H1 (cell line): ENCODE measurements around the gene PCNX1. TPM values are rescaled to one million over a fixed set of nuclear protein-coding genes. Genes with fewer than 3 reads are reported as not detected.

Source experiments
- CTCF ChIA-PET: fragments of 300-600 bp; sonication (Branson Sonifier 250); formaldehyde crosslinking; loops from one replicate; lab custom pipeline; 2021; ENCODE audit not compliant: partially characterized antibody; lab: Charles Lee
- POLR2A ChIA-PET: fragments of 300-600 bp; sonication (Branson Sonifier 250); formaldehyde crosslinking; loops from one replicate; lab custom pipeline; 2021; ENCODE audit warnings: inconsistent platforms; ENCODE audit not compliant: partially characterized antibody; lab: Charles Lee
- DNase-seq, 2 experiments: peaks; one replicate each; pipeline versions ENCODE4 v3.0.0 to v3.0.0-alpha.2; 2010 to 2022; ENCODE audit warnings: low spot score in 2 of 2, low read depth in 1 of 2, mixed read lengths in 1 of 2
- FAIRE-seq: peaks from 2 replicates; lab custom pipeline; 2011; peaks lifted over from hg19 to GRCh38; lab: Jason Lieb, UNC
- H2AFZ ChIP-seq: 2 replicates; pipeline ENCODE4 v1.8.1; 2012; ENCODE audit warnings: low read length, inconsistent platforms
- H2AK5ac ChIP-seq: 2 replicates; pipeline ENCODE4 v1.6.1; 2013; ENCODE audit warnings: low read depth, low read length
- H2BK120ac ChIP-seq: replicated peaks from 2 replicates; pipeline ENCODE3; 2013; ENCODE audit warnings: low read depth, low read length, inconsistent platforms
- H2BK12ac ChIP-seq: 2 replicates; pipeline ENCODE4 v1.6.1; 2013; ENCODE audit warnings: low read depth, low read length
- H2BK15ac ChIP-seq: 2 replicates; pipeline ENCODE4 v1.6.1; 2013; ENCODE audit warnings: low read length
- H2BK20ac ChIP-seq: 2 replicates; pipeline ENCODE4 v1.6.1; 2013; ENCODE audit warnings: low read length
- H2BK5ac ChIP-seq: 2 replicates; pipeline ENCODE4 v1.6.1; 2013; ENCODE audit warnings: low read depth, low read length
- H3K14ac ChIP-seq: 2 replicates; pipeline ENCODE4 v1.6.1; 2013; ENCODE audit warnings: inconsistent platforms; ENCODE audit not compliant: insufficient read length
- H3K18ac ChIP-seq: 2 replicates; pipeline ENCODE4 v1.6.1; 2013; ENCODE audit warnings: low read length; ENCODE audit errors: extremely low read depth
- H3K23ac ChIP-seq: 2 replicates; pipeline ENCODE4 v1.6.1; 2013; ENCODE audit warnings: inconsistent platforms; ENCODE audit not compliant: insufficient read length
- H3K23me2 ChIP-seq: 2 replicates; pipeline ENCODE4 v1.6.1; 2013; ENCODE audit warnings: low read depth, low read length
- H3K27ac ChIP-seq: 2 replicates; pipeline ENCODE4 v1.6.1; 2011; ENCODE audit warnings: low read depth, low read length, inconsistent platforms
- H3K27me3 ChIP-seq, 4 experiments: replicated peaks in 1 of 4; 1 replicate in 1 of 4; 2 replicates in 3 of 4; pipeline versions ENCODE4 v1.6.1 to v1.8.1; 2011 to 2013; ENCODE audit warnings: low read length in 3 of 4, mild to moderate bottlenecking in 3 of 4, inconsistent platforms in 2 of 4, mixed read lengths in 2 of 4, moderate library complexity in 1 of 4; ENCODE audit not compliant: control insufficient read depth in 3 of 4, insufficient read depth in 3 of 4; ENCODE audit errors: extremely low read depth in 1 of 4
- H3K36me3 ChIP-seq, 4 experiments: 2 replicates each; pipeline versions ENCODE4 v1.6.1 to v1.8.1; 2011 to 2013; ENCODE audit warnings: mild to moderate bottlenecking in 4 of 4, low read length in 3 of 4, moderate library complexity in 2 of 4, control low read depth in 1 of 4, inconsistent platforms in 1 of 4; ENCODE audit not compliant: insufficient read depth in 4 of 4, control insufficient read depth in 2 of 4
- H3K4ac ChIP-seq: replicated peaks from 2 replicates; pipeline ENCODE3; 2013; ENCODE audit warnings: low read length, low read depth, mixed read lengths, inconsistent platforms; ENCODE audit not compliant: insufficient read length
- H3K4me1 ChIP-seq, 4 experiments: replicated peaks in 1 of 4; 1 replicate in 1 of 4; 2 replicates in 3 of 4; pipeline versions ENCODE4 v1.6.1 to v1.8.1; 2011 to 2013; ENCODE audit warnings: low read length in 3 of 4, inconsistent platforms in 2 of 4, mixed read lengths in 1 of 4; ENCODE audit not compliant: insufficient read depth in 4 of 4, control insufficient read depth in 3 of 4
- H3K4me2 ChIP-seq, 2 experiments: 2 replicates each; pipeline versions ENCODE4 v1.6.1 to v1.8.1; 2011 to 2013; ENCODE audit warnings: low read depth in 2 of 2, low read length in 2 of 2, control low read depth in 1 of 2, inconsistent platforms in 1 of 2, mild to moderate bottlenecking in 1 of 2; ENCODE audit not compliant: insufficient read depth in 1 of 2
- H3K4me3 ChIP-seq, 4 experiments: fragments of 200-600, 300-600 bp in 1 of 4; sonication (generic), shearing (Covaris generic), sonication (Bioruptor Twin) in 1 of 4; 2 replicates each; pipeline versions ENCODE4 v1.5.1 to v1.8.1; 2011 to 2016; ENCODE audit warnings: low read length in 4 of 4, low read depth in 3 of 4, control low read depth in 2 of 4, inconsistent platforms in 2 of 4, mild to moderate bottlenecking in 2 of 4, mixed read lengths in 1 of 4, moderate library complexity in 1 of 4; ENCODE audit not compliant: insufficient read depth in 2 of 4; ENCODE audit errors: extremely low read depth in 1 of 4
- H3K56ac ChIP-seq: replicated peaks from 2 replicates; pipeline ENCODE3; 2013; ENCODE audit warnings: low read depth, mild to moderate bottlenecking, mixed read lengths, low read length, inconsistent platforms; ENCODE audit not compliant: insufficient read length
- H3K79me1 ChIP-seq: 2 replicates; pipeline ENCODE4 v1.6.1; 2013; ENCODE audit warnings: low read depth, low read length, control low read depth
- H3K79me2 ChIP-seq, 2 experiments: 2 replicates each; pipeline versions ENCODE4 v1.6.1 to v1.8.1; 2012 to 2013; ENCODE audit warnings: low read length in 2 of 2, mild to moderate bottlenecking in 2 of 2, inconsistent platforms in 1 of 2; ENCODE audit not compliant: insufficient read depth in 2 of 2, control insufficient read depth in 1 of 2
- H3K9ac ChIP-seq, 4 experiments: replicated peaks in 1 of 4; 1 replicate in 1 of 4; 2 replicates in 3 of 4; pipeline versions ENCODE4 v1.6.1 to v1.8.1; 2011 to 2013; ENCODE audit warnings: low read depth in 3 of 4, low read length in 3 of 4, control low read depth in 2 of 4, mild to moderate bottlenecking in 2 of 4, moderate library complexity in 2 of 4, inconsistent platforms in 1 of 4; ENCODE audit errors: extremely low read depth in 1 of 4
- H3K9me3 ChIP-seq, 2 experiments: 2 replicates each; pipeline versions ENCODE4 v1.6.1 to v1.8.1; 2012 to 2013; ENCODE audit warnings: mild to moderate bottlenecking in 2 of 2, moderate library complexity in 2 of 2, control low read depth in 1 of 2, inconsistent platforms in 1 of 2, low read depth in 1 of 2, low read length in 1 of 2, mixed read lengths in 1 of 2; ENCODE audit not compliant: insufficient read depth in 2 of 2
- H4K20me1 ChIP-seq, 2 experiments: replicated peaks in 1 of 2; 2 replicates each; pipeline versions ENCODE3 to v1.8.1; 2011 to 2013; ENCODE audit warnings: inconsistent platforms in 2 of 2, low read length in 2 of 2, mild to moderate bottlenecking in 1 of 2; ENCODE audit not compliant: insufficient read depth in 2 of 2, control insufficient read depth in 1 of 2
- H4K5ac ChIP-seq: 2 replicates; pipeline ENCODE4 v1.6.1; 2013; ENCODE audit warnings: low read length, low read depth, mixed read lengths, inconsistent platforms; ENCODE audit not compliant: insufficient read length
- H4K8ac ChIP-seq: 2 replicates; pipeline ENCODE4 v1.8.0; 2013; ENCODE audit warnings: mild to moderate bottlenecking, moderate library complexity, low read length, inconsistent platforms; ENCODE audit not compliant: insufficient read depth; ENCODE audit errors: extremely low read depth
- H4K91ac ChIP-seq: replicated peaks from 2 replicates; pipeline ENCODE3; 2013; ENCODE audit warnings: low read length, mixed read lengths, inconsistent platforms; ENCODE audit not compliant: insufficient read length
- CHD1 ChIP-seq: IDR thresholded peaks from 2 replicates; pipeline ENCODE4 v1.6.1; 2012; ENCODE audit warnings: low read depth, low read length, improper control_type of control experiment
- JUND ChIP-seq: IDR thresholded peaks from 2 replicates; pipeline ENCODE4 v1.6.1; 2011; ENCODE audit warnings: mild to moderate bottlenecking, improper control_type of control experiment, low read length
- SIRT6 ChIP-seq: IDR thresholded peaks from one replicate; pipeline ENCODE4 v1.7.1; 2012; ENCODE audit warnings: low read length, inconsistent platforms
- SIX5 ChIP-seq: IDR thresholded peaks from 2 replicates; pipeline ENCODE4 v1.6.1; 2011; ENCODE audit warnings: mild to moderate bottlenecking, low read depth, low read length
- SUZ12 ChIP-seq: fragments of 200-600 bp; sonication (generic); IDR thresholded peaks from 2 replicates; pipeline ENCODE4 v1.6.1; 2012; ENCODE audit warnings: mild to moderate bottlenecking, inconsistent platforms, low read length, moderate library complexity, mixed read lengths
- TAF1 ChIP-seq: IDR thresholded peaks from 2 replicates; pipeline ENCODE4 v1.6.1; 2011; ENCODE audit warnings: mild to moderate bottlenecking, low read depth, low read length
- TAF7 ChIP-seq: optimal IDR thresholded peaks from 2 replicates; pipeline ENCODE3; 2011; ENCODE audit warnings: low read depth, mild to moderate bottlenecking, inconsistent platforms, low read length, moderate library complexity, borderline replicate concordance
- YY1 ChIP-seq: IDR thresholded peaks from 2 replicates; pipeline ENCODE4 v1.6.1; 2011; ENCODE audit warnings: low read depth, mild to moderate bottlenecking, low read length
- WGBS, 2 experiments: shearing (Covaris generic) in 1 of 2; methylation state at CpG; one replicate each; pipeline versions ENCODE4 v1.1.6 to v1.1.7; 2013 to 2015; ENCODE audit warnings: low lambda C conversion rate in 2 of 2, mixed read lengths in 2 of 2, inconsistent platforms in 1 of 2, low coverage in 1 of 2, missing lambda C conversion rate in 1 of 2; ENCODE audit not compliant: insufficient replicate concordance in 2 of 2, insufficient coverage in 1 of 2, insufficient read length in 1 of 2; ENCODE audit errors: extremely low coverage in 1 of 2, missing lambda C conversion rate in 1 of 2; 5-methylcytosine and 5-hydroxymethylcytosine counted together
- polyA plus RNA-seq, 7 experiments: library from polyadenylated mRNA; depleted of rRNA in 3 of 7; stranded (reverse) in 5 of 7; unstranded in 2 of 7; fragments of >200 nt in 5 of 7; fragments of 200-250 nt in 2 of 7; gene quantifications; 1 replicate in 5 of 7; 2 replicates in 1 of 7; 4 replicates in 1 of 7; pipeline versions ENCODE4 v1.2.1 to v1.2.3, GENCODE V29; 2011 to 2013; ENCODE audit warnings: missing spikeins in 2 of 7, mixed read lengths in 2 of 7
- total RNA-seq: library from RNA; stranded (reverse); fragmentation: NEBNext Ultra II Directional; extraction: Animal tissue kit (Norgen Biotek cat#: 25700); gene quantifications from 2 replicates; pipeline ENCODE4 v1.2.1, GENCODE V29; 2021

Gene PCNX1
- total and polyA plus RNA-seq, 2 of the 8 experiments (the other 6 are each of a cell fraction or from before 2014, with no cell fraction given), result 37.7 to 53.2 TPM

- no peaks in the 10 kb centered on the region for H4K20me1 ChIP-seq
- H3K18ac ChIP-seq, result no peak overlapping the region
- no peak overlapping the region for H3K23ac ChIP-seq
- H3K4me3 ChIP-seq, result no peak overlapping the region
- no peak overlapping the region for H2BK20ac ChIP-seq
- no peaks in the 10 kb centered on the region for H3K79me1 ChIP-seq
- DNase-seq, result no peak
- H4K91ac ChIP-seq, result no peak overlapping the region
- TF ChIP-seq SUZ12, result no peak
- TF ChIP-seq SIX5, result no peak
- TF ChIP-seq SIRT6, result no peak
- TF ChIP-seq TAF7, result no peak
- TF ChIP-seq TAF1, result no peak
- TF ChIP-seq JUND, result no peak
- TF ChIP-seq YY1, result no peak
- no peak for TF ChIP-seq CHD1
- H4K5ac ChIP-seq, result no peak overlapping the region
- ChIA-PET CTCF (interaction anchor here (1.2 kb wide), 1 partner anchor 11 kb away, joined by 7 read pairs; no protein-coding TSS in a partner anchor), POLR2A (no interaction called here)
- H3K36me3 ChIP-seq, result peaks cover 6 to 58% (median 40%) of the 10 kb centered on the region in 4 experiments; a peak in 7 of 8 replicates
- no peak overlapping the region for H3K56ac ChIP-seq
- no peak overlapping the region for H2BK12ac ChIP-seq
- no peak overlapping the region for H4K8ac ChIP-seq
- H3K9ac ChIP-seq, result no peak overlapping the region
- H3K23me2 ChIP-seq, result no peaks in the 10 kb centered on the region
- no peaks in the 10 kb centered on the region for H3K4me1 ChIP-seq
- H3K79me2 ChIP-seq, result no peaks in the 10 kb centered on the region
- H3K14ac ChIP-seq, result no peak overlapping the region
- H2BK120ac ChIP-seq, result no peak overlapping the region
- H3K4ac ChIP-seq, result no peak overlapping the region
- H3K9me3 ChIP-seq, result no peaks in the 10 kb centered on the region
- H2BK15ac ChIP-seq, result no peak overlapping the region
- H2AFZ ChIP-seq, result no peak overlapping the region
- H3K27ac ChIP-seq, result no peak overlapping the region
- no peak overlapping the region for H3K4me2 ChIP-seq
- no peaks in the 10 kb centered on the region for H3K27me3 ChIP-seq
- WGBS, 2 experiments, result 79% methylated on average over 1 of the region's 1 CpG; no CpG with 5 or more reads in 1 of the 2 experiments
- no peak overlapping the region for H2AK5ac ChIP-seq
- H2BK5ac ChIP-seq, result no peak overlapping the region
- no peak for FAIRE-seq
Measured at GRCh38 chr14:71061458-71061857, 154.2 kb downstream of the PCNX1 start.
